GM21423 (cell line): ENCODE measurements around the gene OR1L4.

Source experiments
- ATAC-seq: cut with Tn5 transposase; IDR thresholded peaks from one replicate; pipeline ENCODE4 v1.9.1; 2021; ENCODE audit warnings: mild to moderate bottlenecking, moderate library complexity; ENCODE audit not compliant: unreplicated experiment

The OR1L4 gene

DNA sequence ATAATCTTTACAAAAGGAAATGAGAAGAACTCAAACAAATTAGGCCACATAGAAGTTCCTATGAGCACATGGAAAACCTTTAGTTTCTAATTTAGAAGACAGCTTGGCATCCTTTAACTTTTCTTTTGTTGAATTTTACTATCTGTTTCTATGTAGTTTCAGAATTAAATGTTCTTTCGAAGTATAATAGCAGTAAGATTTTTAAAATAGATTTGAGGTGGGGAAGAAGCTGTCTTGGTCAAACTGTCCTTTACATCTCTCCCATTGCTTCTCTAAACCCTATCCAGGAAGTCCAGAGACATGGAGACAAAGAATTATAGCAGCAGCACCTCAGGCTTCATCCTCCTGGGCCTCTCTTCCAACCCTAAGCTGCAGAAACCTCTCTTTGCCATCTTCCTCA is at the start of gene OR1L4:
Gene OR1L4 (plus strand): TSS at position 301 of the 400 bp plus-strand sequence. CDS start 0 bp downstream, at position 301.
- no peak for ATAC-seq

DNA sequence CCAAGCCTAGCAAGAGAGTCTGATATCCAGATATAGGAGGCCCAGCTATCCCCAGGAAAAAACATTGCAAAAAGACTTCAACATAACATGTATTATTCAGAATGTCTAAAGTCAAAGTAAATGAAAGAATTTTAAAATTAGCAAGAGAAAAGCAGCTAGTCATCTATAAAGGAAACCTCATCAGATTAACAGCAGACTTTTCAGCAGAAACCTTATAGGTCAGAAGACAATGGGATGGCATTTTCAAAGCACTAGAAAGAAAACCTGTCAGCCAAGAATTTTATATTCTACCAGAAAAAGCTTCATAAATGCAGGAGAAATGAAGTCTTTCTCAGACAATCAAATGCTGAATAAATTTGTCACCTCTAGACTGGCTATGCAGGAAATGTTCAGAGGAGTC is 38.9 kb upstream of the OR1L4 start:
- no peak for ATAC-seq

GRCh38 chr9:122695696-122696095 is 28.1 kb upstream of the OR1L4 start:
- ATAC-seq, result no peak

DNA sequence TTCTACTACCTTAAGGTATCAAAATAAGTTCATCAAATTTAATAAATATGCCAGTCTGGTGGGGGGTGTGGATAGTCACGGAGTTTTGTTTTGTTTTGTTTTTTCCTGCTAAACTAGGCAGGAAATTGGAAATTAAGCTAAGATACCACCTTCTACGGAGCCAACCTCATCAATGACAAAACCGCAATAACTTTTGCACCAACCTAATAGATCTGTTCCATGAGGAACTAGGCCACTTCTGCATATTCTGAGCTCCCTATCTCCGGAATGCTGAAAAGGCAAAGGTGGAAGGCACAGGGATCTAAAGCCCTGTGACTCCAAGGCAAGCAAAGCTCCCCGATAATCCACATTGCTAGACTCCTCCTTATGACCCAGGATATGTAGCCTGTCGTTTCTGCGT is 5.8 kb upstream of the OR1L4 start:
- no peak for ATAC-seq

- no peak for ATAC-seq
These were observed 4.6 kb upstream of the OR1L4 start for GRCh38 chr9:122719218-122719617.

- ATAC-seq, result no peak
These were observed 18.2 kb downstream of the OR1L4 start, which contains the start of gene OR1L6 for GRCh38 chr9:122742003-122742402. OR1L6 (plus strand) TSS chr9:122742303; CDS start chr9:122749848, 7,545 bp downstream.

DNA sequence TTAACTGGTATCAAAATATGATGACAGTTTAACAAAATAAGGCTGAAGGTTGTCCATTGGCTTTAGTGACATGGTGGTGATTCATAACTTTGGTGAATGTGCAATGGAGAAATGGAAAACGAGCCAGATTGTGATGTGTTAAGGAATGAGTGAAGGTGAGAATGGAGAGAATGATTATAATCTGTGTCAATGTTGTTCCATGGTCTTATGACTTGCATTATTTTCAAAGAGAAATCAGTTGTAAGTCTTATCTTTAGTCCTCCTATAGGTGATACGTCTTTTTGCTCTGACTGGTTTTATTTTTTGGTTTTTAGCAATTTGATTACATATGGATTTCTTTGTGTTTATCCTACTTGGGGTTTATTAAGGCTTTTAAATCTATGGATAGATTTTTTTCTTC is 31.0 kb downstream of the OR1L4 start:
- no peak for ATAC-seq

DNA sequence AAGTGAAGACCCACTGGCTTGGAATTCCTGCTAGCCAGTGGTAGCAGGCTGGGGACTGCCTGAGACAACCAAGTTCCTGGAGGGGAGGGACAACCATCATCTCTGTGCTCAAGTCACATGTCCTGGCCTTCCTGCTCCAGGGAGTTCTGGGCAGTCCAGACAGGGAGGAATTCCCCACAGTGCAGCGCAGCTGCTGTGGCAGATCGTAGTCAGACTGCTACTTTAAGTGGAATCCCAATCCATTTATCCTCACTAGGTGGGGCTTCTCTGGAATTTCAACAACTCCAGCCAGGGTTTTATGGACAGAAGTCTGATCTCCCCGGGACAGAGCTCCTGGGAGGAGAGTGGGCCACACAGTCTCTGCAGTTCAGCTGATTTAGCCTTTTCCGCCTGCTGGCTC is 44.0 kb downstream of the OR1L4 start:
- no peak for ATAC-seq
